GM12801 (cell line): ENCODE results near the gene EMID1.

Experiments
- CTCF ChIP-seq: IDR thresholded peaks from one replicate; pipeline ENCODE4 v1.5.1; 2011; ENCODE audit warnings: control low read depth; ENCODE audit not compliant: insufficient read length; ENCODE audit errors: extremely low read depth

The EMID1 gene

GRCh38 chr22:29205594-29206371 lies at the start of gene EMID1:
EMID1 (plus strand) TSS chr22:29205896; CDS start chr22:29206039, 143 bp downstream.
- no peak for TF ChIP-seq CTCF

- TF ChIP-seq CTCF, result no peak
Observed at GRCh38 chr22:29155966-29156365, 49.7 kb upstream of the EMID1 start.

GRCh38 chr22:29156507-29156906 lies 49.2 kb upstream of the EMID1 start:
- no peak for TF ChIP-seq CTCF

- TF ChIP-seq CTCF, result no peak
Observed at GRCh38 chr22:29157759-29158535, 47.7 kb upstream of the EMID1 start.

- no peak for TF ChIP-seq CTCF
Observed at GRCh38 chr22:29158546-29158945, 47.1 kb upstream of the EMID1 start.

GRCh38 chr22:29163808-29164207 lies 41.9 kb upstream of the EMID1 start:
- no peak for TF ChIP-seq CTCF

GRCh38 chr22:29165321-29166060 lies 40.2 kb upstream of the EMID1 start:
- no peak for TF ChIP-seq CTCF
